RWPE1 (cell line): ENCODE measurements around the gene SIGLEC8.

Experiments
- CTCF ChIA-PET: fragments of 350-600 bp; sonication (Branson Sonifier 250); formaldehyde crosslinking; extraction: SDS; loops from one replicate; lab custom pipeline; 2021; lab: Yijun Ruan, JAX
- POLR2A ChIA-PET: fragments of 400-600 bp; formaldehyde crosslinking; extraction: SDS; loops from one replicate; lab custom pipeline; 2020; ENCODE audit warnings: antibody characterized with exemption; ENCODE audit not compliant: low non-redundant PET; lab: Yijun Ruan, JAX
- DNase-seq: peaks from one replicate; pipeline ENCODE4 v3.0.0; 2012; ENCODE audit warnings: low spot score
- H3K27ac ChIP-seq: fragments of 450-650 bp; 2 replicates; pipeline ENCODE4 v1.5.1; 2017
- TF ChIP-seq, protein P1 (sequence below): fragments of 450-650 bp; conservative IDR thresholded peaks from 2 replicates; pipeline ENCODE4 v1.5.1; 2017; ENCODE audit warnings: low read depth, mild to moderate bottlenecking

SIGLEC8 gene

DNA sequence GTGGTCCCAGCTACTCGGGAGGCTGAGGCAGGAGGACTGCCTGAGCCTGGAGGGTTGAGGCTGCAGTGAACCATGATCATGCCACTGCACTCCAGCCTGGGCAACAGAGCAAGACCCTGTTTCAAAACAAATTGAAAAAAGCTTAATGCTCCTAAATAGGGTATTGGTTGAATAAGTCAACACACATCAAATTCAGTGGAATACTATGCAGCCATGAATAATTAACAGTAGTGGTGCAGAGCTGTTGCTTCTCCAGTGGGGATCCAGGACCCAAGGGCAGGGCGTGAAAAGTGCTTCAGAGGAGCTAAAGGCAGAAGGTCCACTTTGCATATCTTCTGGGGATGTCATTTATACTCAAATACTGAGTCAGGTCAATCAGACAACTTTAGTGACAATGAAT, 18.2 kb downstream of the SIGLEC8 start:
- no peak overlapping the region for H3K27ac ChIP-seq
- ChIA-PET CTCF (no interaction called here), POLR2A (no interaction called here)
- no peak for DNase-seq
- TF ChIP-seq, protein P1, sequence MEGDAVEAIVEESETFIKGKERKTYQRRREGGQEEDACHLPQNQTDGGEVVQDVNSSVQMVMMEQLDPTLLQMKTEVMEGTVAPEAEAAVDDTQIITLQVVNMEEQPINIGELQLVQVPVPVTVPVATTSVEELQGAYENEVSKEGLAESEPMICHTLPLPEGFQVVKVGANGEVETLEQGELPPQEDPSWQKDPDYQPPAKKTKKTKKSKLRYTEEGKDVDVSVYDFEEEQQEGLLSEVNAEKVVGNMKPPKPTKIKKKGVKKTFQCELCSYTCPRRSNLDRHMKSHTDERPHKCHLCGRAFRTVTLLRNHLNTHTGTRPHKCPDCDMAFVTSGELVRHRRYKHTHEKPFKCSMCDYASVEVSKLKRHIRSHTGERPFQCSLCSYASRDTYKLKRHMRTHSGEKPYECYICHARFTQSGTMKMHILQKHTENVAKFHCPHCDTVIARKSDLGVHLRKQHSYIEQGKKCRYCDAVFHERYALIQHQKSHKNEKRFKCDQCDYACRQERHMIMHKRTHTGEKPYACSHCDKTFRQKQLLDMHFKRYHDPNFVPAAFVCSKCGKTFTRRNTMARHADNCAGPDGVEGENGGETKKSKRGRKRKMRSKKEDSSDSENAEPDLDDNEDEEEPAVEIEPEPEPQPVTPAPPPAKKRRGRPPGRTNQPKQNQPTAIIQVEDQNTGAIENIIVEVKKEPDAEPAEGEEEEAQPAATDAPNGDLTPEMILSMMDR: no peak

DNA sequence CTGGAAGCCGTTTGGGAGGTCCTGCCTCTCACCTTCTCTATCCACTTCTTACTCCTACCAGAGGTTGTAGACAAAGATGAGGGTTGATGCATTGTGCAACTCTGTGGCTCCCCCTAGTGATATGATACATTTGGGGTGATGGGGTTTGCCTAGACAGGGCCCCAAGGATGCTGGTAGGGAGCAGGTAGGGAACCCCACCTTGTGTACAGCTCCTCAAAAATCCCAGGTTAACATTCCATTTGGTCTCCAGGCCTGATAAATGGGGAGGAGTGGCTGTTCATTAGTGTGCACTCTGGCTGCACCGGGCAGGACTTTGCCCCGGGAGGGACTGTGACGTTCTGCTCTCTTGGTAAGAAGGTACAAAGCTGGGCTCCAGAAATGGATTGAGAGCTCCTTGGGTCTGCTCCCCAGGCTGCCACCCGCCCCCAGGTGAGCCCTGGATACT, 19.2 kb downstream of the SIGLEC8 start:
- DNase-seq: peak; percentile 10
- ChIA-PET CTCF (interaction anchor here (0.7 kb wide), 1 partner anchor 83 kb away, joined by 3 read pairs; no protein-coding TSS in a partner anchor), POLR2A (no interaction called here)
- TF ChIP-seq, protein P1: no peak
- H3K27ac ChIP-seq: no peak overlapping the region

DNA sequence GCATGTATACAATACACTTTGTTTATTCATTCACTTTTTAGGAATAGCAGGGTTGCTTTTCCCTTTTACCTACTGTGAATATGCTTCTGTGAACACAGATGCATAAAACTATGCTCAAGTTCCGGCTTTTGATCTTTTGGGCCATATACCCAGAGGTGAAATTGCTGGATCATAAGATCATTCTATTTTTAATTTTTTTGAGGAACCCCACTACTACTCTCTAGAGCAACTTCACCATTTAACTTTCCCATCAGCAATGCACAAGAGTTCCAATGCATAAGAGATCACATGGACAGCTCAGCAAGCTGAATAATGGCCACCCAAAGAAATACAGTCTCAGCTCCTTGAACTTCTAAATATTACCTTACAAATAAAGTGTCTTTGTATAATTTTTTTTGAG, 23.8 kb downstream of the SIGLEC8 start:
- TF ChIP-seq, protein P1: no peak
- DNase-seq: no peak
- H3K27ac ChIP-seq: no peak overlapping the region
- CTCF ChIA-PET: no interaction called here
- POLR2A ChIA-PET: no interaction called here

DNA sequence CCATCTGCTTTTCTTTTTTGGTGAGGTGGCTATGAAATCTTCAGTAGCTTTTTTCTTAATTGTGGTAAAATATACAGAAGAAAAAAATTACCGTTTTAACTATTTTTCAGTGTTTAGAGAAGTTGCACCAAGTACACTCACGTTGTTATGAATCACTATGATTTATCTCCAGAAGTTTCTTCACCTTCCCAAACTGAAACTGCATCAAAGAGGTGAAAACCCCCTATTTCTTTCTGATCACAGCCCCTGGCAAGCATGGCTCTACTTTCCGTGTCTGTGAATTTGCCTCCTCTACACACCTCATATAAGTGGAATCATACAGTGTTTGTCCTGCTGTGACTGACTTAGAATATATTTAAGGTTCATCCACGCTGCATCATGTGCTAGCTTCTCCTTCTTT, 25.2 kb downstream of the SIGLEC8 start:
- ChIA-PET POLR2A (no interaction called here), CTCF (interaction anchor here (0.6 kb wide), 1 partner anchor 148 kb away, joined by 3 read pairs; no protein-coding TSS in a partner anchor)

DNA sequence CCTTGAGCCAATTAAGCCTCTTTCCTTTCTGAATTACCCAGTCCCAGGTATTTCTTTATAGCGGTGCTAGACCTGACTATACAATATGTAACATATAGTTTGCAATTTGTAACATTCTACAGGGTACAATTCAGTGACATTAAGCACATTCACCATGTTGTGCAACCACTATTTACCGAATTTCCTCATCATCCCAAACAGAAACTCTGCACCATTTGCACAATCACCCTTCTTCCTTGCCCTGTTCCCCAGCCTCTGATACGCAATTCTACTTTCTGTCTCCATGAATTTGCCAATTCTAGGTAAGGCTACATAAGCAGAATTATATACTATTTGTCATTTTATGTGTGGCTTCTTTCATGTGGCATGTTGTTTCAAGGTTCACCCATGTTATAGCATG, 27.1 kb downstream of the SIGLEC8 start:
- no peak for DNase-seq
- POLR2A ChIA-PET: no interaction called here
- H3K27ac ChIP-seq: no peak overlapping the region
- TF ChIP-seq, protein P1: no peak
- CTCF ChIA-PET: interaction anchor here (0.6 kb wide), 2 partner anchors 296 to 1449 kb away, joined by 3 to 8 read pairs; no protein-coding TSS in a partner anchor

More for the DNA sequence above, 25.2 kb downstream of the SIGLEC8 start:
- DNase-seq: no peak
- no peak overlapping the region for H3K27ac ChIP-seq
- TF ChIP-seq, protein P1: no peak

DNA sequence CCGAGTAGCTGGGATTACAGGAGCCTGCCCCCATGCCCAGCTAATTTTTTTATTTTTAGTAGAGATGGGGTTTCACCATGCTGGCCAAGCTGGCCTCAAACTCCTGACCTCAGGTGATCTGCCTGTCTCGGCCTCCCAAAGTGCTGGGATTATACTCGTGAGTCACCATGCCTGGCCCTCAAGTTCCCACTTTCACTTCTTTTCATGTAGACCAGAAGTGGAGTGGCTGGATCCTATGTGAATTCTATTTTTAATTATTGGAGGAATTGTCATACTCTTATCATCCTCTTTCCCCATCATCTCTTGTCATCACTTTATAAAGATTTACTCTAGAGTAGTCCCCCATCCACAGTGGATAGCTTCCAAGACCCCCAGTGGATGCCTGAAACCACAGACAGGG, 28.0 kb downstream of the SIGLEC8 start:
- TF ChIP-seq, protein P1: no peak
- POLR2A ChIA-PET: no interaction called here
- DNase-seq: no peak
- CTCF ChIA-PET: no interaction called here
- no peak overlapping the region for H3K27ac ChIP-seq
